OCI-LY7 (cell line): ENCODE measurements around the gene NCOR2.

Source experiments
- CTCF ChIP-seq: fragments of 200-600 bp; sonication (generic); conservative IDR thresholded peaks from 2 replicates; pipeline ENCODE4 v1.5.1; 2014; ENCODE audit warnings: mild to moderate bottlenecking, antibody characterized with exemption, low read length, moderate library complexity, mixed read lengths
- EZH2phosphoT487 ChIP-seq: fragments of 200-600 bp; sonication (generic); IDR thresholded peaks from 2 replicates; pipeline ENCODE4 v1.6.1; 2018; ENCODE audit warnings: low read depth, borderline replicate concordance, mild to moderate bottlenecking, mixed run types, antibody characterized with exemption, low read length, moderate library complexity, mixed read lengths

GRCh38 chr12:124576061-124576650 lies 8.7 kb upstream of the NCOR2 start:
- TF ChIP-seq CTCF (no peak), EZH2phosphoT487 (no peak)
